Measurements from ENCODE around the gene TP53RK.

The TP53RK gene

GRCh38 chr20:46720019-46720418 lies 30.8 kb upstream of the TP53RK start:
- Histone ChIP-seq H3K27ac (replicated peaks) (no peak overlapping the region), H3K4me3 (replicated peaks; ENCODE audit: insufficient read depth, low read length) (no peak overlapping the region), H3K27me3 (ENCODE audit: insufficient read depth, poor library complexity, severe bottlenecking) (no peaks in the 10 kb centered on the region)
- TF ChIP-seq, protein P1, sequence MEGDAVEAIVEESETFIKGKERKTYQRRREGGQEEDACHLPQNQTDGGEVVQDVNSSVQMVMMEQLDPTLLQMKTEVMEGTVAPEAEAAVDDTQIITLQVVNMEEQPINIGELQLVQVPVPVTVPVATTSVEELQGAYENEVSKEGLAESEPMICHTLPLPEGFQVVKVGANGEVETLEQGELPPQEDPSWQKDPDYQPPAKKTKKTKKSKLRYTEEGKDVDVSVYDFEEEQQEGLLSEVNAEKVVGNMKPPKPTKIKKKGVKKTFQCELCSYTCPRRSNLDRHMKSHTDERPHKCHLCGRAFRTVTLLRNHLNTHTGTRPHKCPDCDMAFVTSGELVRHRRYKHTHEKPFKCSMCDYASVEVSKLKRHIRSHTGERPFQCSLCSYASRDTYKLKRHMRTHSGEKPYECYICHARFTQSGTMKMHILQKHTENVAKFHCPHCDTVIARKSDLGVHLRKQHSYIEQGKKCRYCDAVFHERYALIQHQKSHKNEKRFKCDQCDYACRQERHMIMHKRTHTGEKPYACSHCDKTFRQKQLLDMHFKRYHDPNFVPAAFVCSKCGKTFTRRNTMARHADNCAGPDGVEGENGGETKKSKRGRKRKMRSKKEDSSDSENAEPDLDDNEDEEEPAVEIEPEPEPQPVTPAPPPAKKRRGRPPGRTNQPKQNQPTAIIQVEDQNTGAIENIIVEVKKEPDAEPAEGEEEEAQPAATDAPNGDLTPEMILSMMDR (IDR thresholded peaks at IDR 0.05; ENCODE audit: insufficient read depth, low read length), result no peak
- no peak for TF ChIP-seq SPI1 (IDR thresholded peaks at IDR 0.05; ENCODE audit: borderline replicate concordance, low read depth)
- TF ChIP-seq POLR2AphosphoS5 (IDR thresholded peaks at IDR 0.05; ENCODE audit: low read depth), result no peak
- TF ChIP-seq, protein P2, sequence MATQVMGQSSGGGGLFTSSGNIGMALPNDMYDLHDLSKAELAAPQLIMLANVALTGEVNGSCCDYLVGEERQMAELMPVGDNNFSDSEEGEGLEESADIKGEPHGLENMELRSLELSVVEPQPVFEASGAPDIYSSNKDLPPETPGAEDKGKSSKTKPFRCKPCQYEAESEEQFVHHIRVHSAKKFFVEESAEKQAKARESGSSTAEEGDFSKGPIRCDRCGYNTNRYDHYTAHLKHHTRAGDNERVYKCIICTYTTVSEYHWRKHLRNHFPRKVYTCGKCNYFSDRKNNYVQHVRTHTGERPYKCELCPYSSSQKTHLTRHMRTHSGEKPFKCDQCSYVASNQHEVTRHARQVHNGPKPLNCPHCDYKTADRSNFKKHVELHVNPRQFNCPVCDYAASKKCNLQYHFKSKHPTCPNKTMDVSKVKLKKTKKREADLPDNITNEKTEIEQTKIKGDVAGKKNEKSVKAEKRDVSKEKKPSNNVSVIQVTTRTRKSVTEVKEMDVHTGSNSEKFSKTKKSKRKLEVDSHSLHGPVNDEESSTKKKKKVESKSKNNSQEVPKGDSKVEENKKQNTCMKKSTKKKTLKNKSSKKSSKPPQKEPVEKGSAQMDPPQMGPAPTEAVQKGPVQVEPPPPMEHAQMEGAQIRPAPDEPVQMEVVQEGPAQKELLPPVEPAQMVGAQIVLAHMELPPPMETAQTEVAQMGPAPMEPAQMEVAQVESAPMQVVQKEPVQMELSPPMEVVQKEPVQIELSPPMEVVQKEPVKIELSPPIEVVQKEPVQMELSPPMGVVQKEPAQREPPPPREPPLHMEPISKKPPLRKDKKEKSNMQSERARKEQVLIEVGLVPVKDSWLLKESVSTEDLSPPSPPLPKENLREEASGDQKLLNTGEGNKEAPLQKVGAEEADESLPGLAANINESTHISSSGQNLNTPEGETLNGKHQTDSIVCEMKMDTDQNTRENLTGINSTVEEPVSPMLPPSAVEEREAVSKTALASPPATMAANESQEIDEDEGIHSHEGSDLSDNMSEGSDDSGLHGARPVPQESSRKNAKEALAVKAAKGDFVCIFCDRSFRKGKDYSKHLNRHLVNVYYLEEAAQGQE (IDR thresholded peaks at IDR 0.05; ENCODE audit: insufficient replicate concordance, low read depth), result no peak
- TF ChIP-seq GABPA (IDR thresholded peaks at IDR 0.05; ENCODE audit: low read depth), result no peak
- no peak for DNase-seq (ENCODE audit: low read depth in 1 of 2, low spot score in 1 of 2)

GRCh38 chr20:46717818-46718541 lies 28.7 kb upstream of the TP53RK start:
- Histone ChIP-seq H3K27ac (replicated peaks) (no peak overlapping the region), H3K4me3 (replicated peaks; ENCODE audit: insufficient read depth, low read length) (no peak overlapping the region), H3K27me3 (ENCODE audit: insufficient read depth, poor library complexity, severe bottlenecking) (no peaks in the 10 kb centered on the region)
- no peak for DNase-seq (ENCODE audit: low read depth in 1 of 2, low spot score in 1 of 2)
- TF ChIP-seq GABPA (IDR thresholded peaks at IDR 0.05; ENCODE audit: low read depth), result no peak
- TF ChIP-seq, protein P1 (IDR thresholded peaks at IDR 0.05; ENCODE audit: insufficient read depth, low read length), result no peak
- TF ChIP-seq SPI1 (IDR thresholded peaks at IDR 0.05; ENCODE audit: borderline replicate concordance, low read depth), result no peak
- TF ChIP-seq, protein P2 (IDR thresholded peaks at IDR 0.05; ENCODE audit: insufficient replicate concordance, low read depth), result no peak
- TF ChIP-seq POLR2AphosphoS5 (IDR thresholded peaks at IDR 0.05; ENCODE audit: low read depth), result no peak

DNA sequence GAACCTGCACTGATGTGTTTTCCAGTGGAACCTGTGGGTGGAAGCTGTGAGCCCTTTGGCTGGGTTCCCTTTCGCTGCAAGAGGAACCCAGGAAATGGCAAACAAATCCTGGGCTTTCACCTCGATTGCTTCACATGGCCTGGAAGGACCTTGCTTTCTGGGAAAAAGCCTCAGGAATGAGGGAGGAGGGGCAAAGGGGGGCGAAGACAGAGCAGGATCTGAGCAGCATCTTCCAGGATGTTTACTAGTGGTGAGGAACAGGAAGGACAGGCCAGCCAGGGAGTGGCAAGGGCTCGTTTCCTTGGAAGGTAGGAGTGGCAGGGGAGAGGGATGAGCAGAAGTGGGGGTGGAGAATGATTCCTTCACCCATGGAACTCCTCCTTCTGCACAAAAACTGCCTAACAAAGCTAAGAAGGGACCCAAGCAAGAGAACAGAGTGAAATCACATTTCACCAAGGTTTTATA lies 26.1 kb upstream of the TP53RK start:
- peaks cover 10% of the 10 kb centered on the region for H3K27me3 ChIP-seq (ENCODE audit: insufficient read depth, poor library complexity, severe bottlenecking)
- no peak overlapping the region for H3K27ac ChIP-seq (replicated peaks)
- DNase-seq (ENCODE audit: low read depth in 1 of 2, low spot score in 1 of 2), result no peak
- no peak for TF ChIP-seq SPI1 (IDR thresholded peaks at IDR 0.05; ENCODE audit: borderline replicate concordance, low read depth)
- TF ChIP-seq, protein P2 (IDR thresholded peaks at IDR 0.05; ENCODE audit: insufficient replicate concordance, low read depth), result no peak
- H3K4me3 ChIP-seq (replicated peaks; ENCODE audit: insufficient read depth, low read length), result no peak overlapping the region
